Mesenchymal stem cell (in vitro differentiated cells and primary cell): ENCODE data around the gene C3orf70.

Experiments used
- DNase-seq: peaks from one replicate; pipeline ENCODE4 v3.0.0-alpha.2; 2013
- H2AFZ ChIP-seq: one replicate; pipeline ENCODE4 v1.6.1; 2013; ENCODE audit warnings: low read depth, mild to moderate bottlenecking, control low read depth, inconsistent platforms, low read length, moderate library complexity
- H2AK5ac ChIP-seq: 2 replicates; pipeline ENCODE4 v1.6.1; 2013; ENCODE audit warnings: low read length, moderate library complexity, mild to moderate bottlenecking, inconsistent platforms; ENCODE audit not compliant: severe bottlenecking
- H2BK120ac ChIP-seq: one replicate; pipeline ENCODE4 v1.6.1; 2013; ENCODE audit warnings: low read depth, mild to moderate bottlenecking, inconsistent platforms, low read length, moderate library complexity
- H2BK12ac ChIP-seq, 2 experiments: one replicate each; pipeline ENCODE4 v1.6.1; 2013; ENCODE audit warnings: inconsistent platforms in 2 of 2, low read length in 2 of 2, mild to moderate bottlenecking in 2 of 2, moderate library complexity in 2 of 2, control low read depth in 1 of 2
- H2BK15ac ChIP-seq: one replicate; pipeline ENCODE4 v1.6.1; 2013; ENCODE audit warnings: mild to moderate bottlenecking, low read depth, inconsistent platforms; ENCODE audit not compliant: poor library complexity, severe bottlenecking
- H2BK5ac ChIP-seq: 2 replicates; pipeline ENCODE4 v1.6.1; 2013; ENCODE audit warnings: low read depth, mild to moderate bottlenecking, low read length, control low read depth, inconsistent platforms; ENCODE audit not compliant: poor library complexity, severe bottlenecking
- H3K14ac ChIP-seq, 2 experiments: one replicate each; pipeline ENCODE4 v1.6.1; 2013; ENCODE audit warnings: inconsistent platforms in 2 of 2, low read length in 2 of 2, control low read depth in 1 of 2, mild to moderate bottlenecking in 1 of 2, moderate library complexity in 1 of 2
- H3K18ac ChIP-seq, 2 experiments: one replicate each; pipeline ENCODE4 v1.6.1; 2013; ENCODE audit warnings: inconsistent platforms in 2 of 2, low read length in 2 of 2, control low read depth in 1 of 2, low read depth in 1 of 2, mild to moderate bottlenecking in 1 of 2
- H3K23ac ChIP-seq, 2 experiments: one replicate each; pipeline ENCODE4 v1.6.1; 2013; ENCODE audit warnings: inconsistent platforms in 2 of 2, low read length in 2 of 2, mild to moderate bottlenecking in 2 of 2, moderate library complexity in 2 of 2, control low read depth in 1 of 2
- H3K27ac ChIP-seq: 2 replicates; pipeline ENCODE4 v1.5.1; 2013; ENCODE audit warnings: mild to moderate bottlenecking, moderate library complexity, low read length, control low read depth, inconsistent platforms; ENCODE audit not compliant: poor library complexity, severe bottlenecking
- H3K27me3 ChIP-seq, 2 experiments: 2 replicates each; pipeline versions ENCODE4 v1.6.1 to v1.7.0; 2013; ENCODE audit warnings: low read length in 2 of 2, mild to moderate bottlenecking in 2 of 2, moderate library complexity in 2 of 2, control low read depth in 1 of 2, inconsistent platforms in 1 of 2; ENCODE audit not compliant: control insufficient read depth in 1 of 2, insufficient read depth in 1 of 2
- H3K36me3 ChIP-seq, 2 experiments: 2 replicates each; pipeline versions ENCODE4 v1.6.1 to v1.7.0; 2013; ENCODE audit warnings: low read length in 2 of 2, control low read depth in 1 of 2, inconsistent platforms in 1 of 2, low read depth in 1 of 2, mild to moderate bottlenecking in 1 of 2; ENCODE audit not compliant: insufficient read depth in 2 of 2, control insufficient read depth in 1 of 2
- H3K4ac ChIP-seq, 2 experiments: one replicate each; pipeline ENCODE4 v1.6.1; 2013; ENCODE audit warnings: inconsistent platforms in 2 of 2, low read length in 2 of 2, mild to moderate bottlenecking in 2 of 2, moderate library complexity in 2 of 2, control low read depth in 1 of 2, low read depth in 1 of 2
- H3K4me1 ChIP-seq: 2 replicates; pipeline ENCODE4 v1.6.1; 2013; ENCODE audit warnings: low read depth, low read length, control low read depth; ENCODE audit not compliant: control insufficient read depth, insufficient read depth
- H3K4me2 ChIP-seq: 2 replicates; pipeline ENCODE4 v1.6.1; 2013; ENCODE audit warnings: low read length, mild to moderate bottlenecking, inconsistent platforms; ENCODE audit not compliant: poor library complexity, severe bottlenecking
- H3K4me3 ChIP-seq, 2 experiments: 2 replicates each; pipeline versions ENCODE4 v1.5.1 to v1.7.0; 2013; ENCODE audit warnings: low read length in 2 of 2, mild to moderate bottlenecking in 2 of 2, control low read depth in 1 of 2, low read depth in 1 of 2; ENCODE audit not compliant: insufficient read depth in 1 of 2
- H3K79me1 ChIP-seq: replicated peaks from 2 replicates; pipeline ENCODE4 v1.6.1; 2013; ENCODE audit warnings: mild to moderate bottlenecking, control low read depth, low read length, inconsistent platforms; ENCODE audit not compliant: poor library complexity, severe bottlenecking
- H3K9ac ChIP-seq: 2 replicates; pipeline ENCODE4 v1.7.0; 2013; ENCODE audit warnings: mild to moderate bottlenecking, low read length, moderate library complexity
- H3K9me3 ChIP-seq: 2 replicates; pipeline ENCODE4 v1.7.0; 2013; ENCODE audit warnings: mild to moderate bottlenecking, low read length; ENCODE audit not compliant: control insufficient read depth
- H4K8ac ChIP-seq: one replicate; pipeline ENCODE4 v1.6.1; 2013; ENCODE audit warnings: inconsistent platforms, mild to moderate bottlenecking, low read length, moderate library complexity
- H4K91ac ChIP-seq: one replicate; pipeline ENCODE4 v1.6.1; 2013; ENCODE audit warnings: mild to moderate bottlenecking, low read length, inconsistent platforms
- WGBS: methylation state at CpG from one replicate; pipeline ENCODE4 v1.1.7; 2013; ENCODE audit warnings: mixed read lengths; 5-methylcytosine and 5-hydroxymethylcytosine counted together

C3orf70 gene

DNA sequence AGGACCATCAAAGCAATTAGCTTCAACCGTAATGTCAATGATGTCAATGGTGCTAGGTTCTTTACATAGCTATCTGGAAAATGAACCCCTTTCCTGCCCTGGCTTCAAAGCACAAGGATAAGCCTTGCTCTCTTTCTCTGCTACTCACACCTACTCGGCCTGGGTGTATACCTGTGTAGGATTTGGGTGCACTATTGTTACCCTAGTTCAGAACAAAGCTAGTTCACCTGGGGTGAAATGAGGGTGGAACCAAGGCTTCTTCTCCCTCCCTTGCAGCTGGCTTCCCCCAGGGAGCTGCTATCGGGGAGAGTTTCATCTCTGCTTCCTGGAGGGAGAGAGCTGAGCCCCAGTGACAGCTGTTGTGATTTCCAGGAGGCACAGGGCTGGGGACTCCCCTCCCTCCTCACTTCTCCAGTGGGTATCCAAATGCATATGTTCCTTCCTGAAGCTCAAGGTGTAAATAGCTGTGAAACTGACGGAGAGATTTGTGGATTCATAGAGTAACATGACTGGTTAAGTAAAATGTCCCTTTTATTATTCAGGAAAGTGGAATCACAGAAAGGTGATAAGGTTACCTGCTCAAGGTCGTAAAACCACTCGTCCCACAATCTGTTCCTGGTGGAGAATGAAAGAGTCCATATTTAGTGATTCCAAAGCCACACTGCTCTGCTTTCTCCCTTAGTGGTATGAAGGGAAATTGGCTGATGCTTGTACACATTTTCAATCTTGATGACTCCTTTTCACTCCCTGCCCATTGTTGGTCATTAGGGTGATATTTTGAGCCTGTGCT is 11.8 kb upstream of the C3orf70 start:
- Histone ChIP-seq H2AFZ (no peak overlapping the region), H4K91ac (no peak overlapping the region), H3K4ac (no peak overlapping the region), H3K18ac (no peak overlapping the region), H3K27ac (no peak overlapping the region), H2BK15ac (no peak overlapping the region), H3K79me1 (no peaks in the 10 kb centered on the region), H4K8ac (no peak overlapping the region), H3K14ac (no peak overlapping the region), H2BK120ac (no peak overlapping the region), H3K4me1 (no peaks in the 10 kb centered on the region), H2BK5ac (no peak overlapping the region), H2AK5ac (no peak overlapping the region), H3K27me3 (peaks cover 19 to 23% of the 10 kb centered on the region in 2 experiments), H3K9me3 (no peaks in the 10 kb centered on the region), H3K36me3 (no peaks in the 10 kb centered on the region), H3K9ac (no peak overlapping the region), H3K4me2 (no peak overlapping the region), H3K4me3 (no peak overlapping the region), H2BK12ac (no peak overlapping the region), H3K23ac (no peak overlapping the region)
- 61% methylated on average over 6 of the region's 6 CpGs for WGBS
- DNase-seq: no peak

DNA sequence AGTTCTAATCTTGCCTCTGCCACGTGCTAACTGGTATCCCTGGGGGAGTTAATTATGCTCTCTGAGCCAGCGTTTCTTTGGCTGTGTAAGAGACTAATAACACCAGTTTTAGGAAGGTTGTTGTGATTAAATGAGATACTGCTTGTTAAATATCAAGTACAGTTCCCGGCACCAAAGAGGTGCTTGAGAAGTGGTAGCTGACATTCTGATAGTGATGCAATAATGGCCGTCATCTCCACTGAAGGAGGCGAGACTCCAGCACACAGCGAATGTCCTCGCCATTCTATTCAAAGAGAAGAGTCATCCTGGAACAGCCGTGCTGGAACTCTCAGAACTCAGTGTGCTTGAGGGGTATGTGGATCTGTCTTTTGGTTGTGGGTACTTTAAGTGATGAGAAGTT is 9.8 kb upstream of the C3orf70 start:
- Histone ChIP-seq H3K14ac (no peak overlapping the region), H4K91ac (no peak overlapping the region), H3K4me3 (no peak overlapping the region), H2AFZ (no peak overlapping the region), H2BK5ac (no peak overlapping the region), H3K9me3 (peaks cover 2% of the 10 kb centered on the region), H2BK12ac (no peak overlapping the region), H3K27me3 (peaks cover 32 to 40% of the 10 kb centered on the region in 2 experiments), H3K23ac (no peak overlapping the region), H3K79me1 (no peaks in the 10 kb centered on the region), H3K27ac (no peak overlapping the region), H3K4ac (no peak overlapping the region), H2BK15ac (no peak overlapping the region), H3K4me2 (no peak overlapping the region), H4K8ac (no peak overlapping the region), H3K9ac (no peak overlapping the region), H2BK120ac (no peak overlapping the region), H3K36me3 (no peaks in the 10 kb centered on the region), H3K18ac (no peak overlapping the region), H2AK5ac (no peak overlapping the region), H3K4me1 (no peaks in the 10 kb centered on the region)
- 92% methylated on average over 8 of the region's 8 CpGs for WGBS
- no peak for DNase-seq

GRCh38 chr3:185161761-185162160 is 8.9 kb upstream of the C3orf70 start:
- H2AFZ ChIP-seq: no peak overlapping the region
- H3K18ac ChIP-seq: no peak overlapping the region
- H2BK120ac ChIP-seq: no peak overlapping the region
- no peak overlapping the region for H3K23ac ChIP-seq
- no peaks in the 10 kb centered on the region for H3K79me1 ChIP-seq
- no peak overlapping the region for H3K9ac ChIP-seq
- H2BK15ac ChIP-seq: no peak overlapping the region
- H3K4me3 ChIP-seq: no peak overlapping the region
- H4K8ac ChIP-seq: no peak overlapping the region
- no peak overlapping the region for H3K14ac ChIP-seq
- no peak overlapping the region for H3K27ac ChIP-seq
- no peak overlapping the region for H4K91ac ChIP-seq
- no peak overlapping the region for H3K4ac ChIP-seq
- no peak overlapping the region for H3K4me2 ChIP-seq
- H2AK5ac ChIP-seq: no peak overlapping the region
- H3K4me1 ChIP-seq: no peaks in the 10 kb centered on the region
- no peak overlapping the region for H2BK5ac ChIP-seq
- H3K27me3 ChIP-seq: peaks cover 40 to 48% of the 10 kb centered on the region in 2 experiments
- 75% methylated on average over 3 of the region's 5 CpGs for WGBS
- peaks cover 5% of the 10 kb centered on the region for H3K9me3 ChIP-seq
- H3K36me3 ChIP-seq: no peaks in the 10 kb centered on the region
- H2BK12ac ChIP-seq: no peak overlapping the region
- DNase-seq: no peak

DNA sequence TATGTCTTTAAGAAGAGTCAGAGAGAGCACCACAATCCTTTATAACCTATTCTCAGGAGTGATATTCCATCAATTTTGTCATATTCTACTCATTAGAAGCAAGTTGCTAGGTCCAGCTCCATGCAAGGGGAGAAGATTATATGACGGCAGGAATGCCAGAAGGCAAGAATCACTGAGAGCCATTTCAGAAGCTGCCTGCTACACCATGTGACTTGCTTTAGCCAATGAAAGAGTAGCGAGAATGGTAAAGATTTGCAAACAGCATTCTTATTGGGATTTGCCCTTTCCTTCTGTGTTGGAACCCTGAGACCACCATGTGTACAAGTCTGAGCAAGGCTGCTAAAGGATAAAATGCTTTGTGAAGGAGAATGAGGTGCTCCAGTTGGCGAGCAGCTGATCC is 4.5 kb upstream of the C3orf70 start:
- H3K4me3 ChIP-seq: no peak overlapping the region
- no peak for DNase-seq
- H3K23ac ChIP-seq: no peak overlapping the region
- H3K27ac ChIP-seq: no peak overlapping the region
- H3K18ac ChIP-seq: no peak overlapping the region
- no peak overlapping the region for H2BK12ac ChIP-seq
- peaks cover 16% of the 10 kb centered on the region for H3K4me1 ChIP-seq
- 86% methylated on average over 3 of the region's 3 CpGs for WGBS
- no peak overlapping the region for H2BK120ac ChIP-seq
- H3K4me2 ChIP-seq: no peak overlapping the region
- H3K79me1 ChIP-seq: no peaks in the 10 kb centered on the region
- H2AK5ac ChIP-seq: no peak overlapping the region
- peaks cover 5% of the 10 kb centered on the region for H3K9me3 ChIP-seq
- no peak overlapping the region for H3K14ac ChIP-seq
- H4K8ac ChIP-seq: no peak overlapping the region
- peaks cover 36 to 50% of the 10 kb centered on the region in 2 experiments for H3K27me3 ChIP-seq
- no peak overlapping the region for H3K4ac ChIP-seq
- no peak overlapping the region for H2AFZ ChIP-seq
- H2BK5ac ChIP-seq: no peak overlapping the region
- H3K9ac ChIP-seq: no peak overlapping the region
- no peak overlapping the region for H4K91ac ChIP-seq
- no peak overlapping the region for H2BK15ac ChIP-seq
- H3K36me3 ChIP-seq: no peaks in the 10 kb centered on the region
